H1 (cell line): ENCODE data around the gene CAMK2A. TPM values are rescaled to one million over a fixed set of nuclear protein-coding genes. Genes with fewer than 3 reads are reported as not detected.

Experiments
- CTCF ChIA-PET: fragments of 300-600 bp; sonication (Branson Sonifier 250); formaldehyde crosslinking; loops from one replicate; lab custom pipeline; 2021; ENCODE audit not compliant: partially characterized antibody; lab: Charles Lee
- POLR2A ChIA-PET: fragments of 300-600 bp; sonication (Branson Sonifier 250); formaldehyde crosslinking; loops from one replicate; lab custom pipeline; 2021; ENCODE audit warnings: inconsistent platforms; ENCODE audit not compliant: partially characterized antibody; lab: Charles Lee
- DNase-seq, 2 experiments: peaks; one replicate each; pipeline versions ENCODE4 v3.0.0 to v3.0.0-alpha.2; 2010 to 2022; ENCODE audit warnings: low spot score in 2 of 2, low read depth in 1 of 2, mixed read lengths in 1 of 2
- FAIRE-seq: peaks from 2 replicates; lab custom pipeline; 2011; peaks lifted over from hg19 to GRCh38; lab: Jason Lieb, UNC
- H2AFZ ChIP-seq: 2 replicates; pipeline ENCODE4 v1.8.1; 2012; ENCODE audit warnings: low read length, inconsistent platforms
- H2AK5ac ChIP-seq: 2 replicates; pipeline ENCODE4 v1.6.1; 2013; ENCODE audit warnings: low read depth, low read length
- H2BK120ac ChIP-seq: replicated peaks from 2 replicates; pipeline ENCODE3; 2013; ENCODE audit warnings: low read depth, low read length, inconsistent platforms
- H2BK12ac ChIP-seq: 2 replicates; pipeline ENCODE4 v1.6.1; 2013; ENCODE audit warnings: low read depth, low read length
- H2BK15ac ChIP-seq: 2 replicates; pipeline ENCODE4 v1.6.1; 2013; ENCODE audit warnings: low read length
- H2BK20ac ChIP-seq: 2 replicates; pipeline ENCODE4 v1.6.1; 2013; ENCODE audit warnings: low read length
- H2BK5ac ChIP-seq: 2 replicates; pipeline ENCODE4 v1.6.1; 2013; ENCODE audit warnings: low read depth, low read length
- H3K14ac ChIP-seq: 2 replicates; pipeline ENCODE4 v1.6.1; 2013; ENCODE audit warnings: inconsistent platforms; ENCODE audit not compliant: insufficient read length
- H3K18ac ChIP-seq: 2 replicates; pipeline ENCODE4 v1.6.1; 2013; ENCODE audit warnings: low read length; ENCODE audit errors: extremely low read depth
- H3K23ac ChIP-seq: 2 replicates; pipeline ENCODE4 v1.6.1; 2013; ENCODE audit warnings: inconsistent platforms; ENCODE audit not compliant: insufficient read length
- H3K23me2 ChIP-seq: 2 replicates; pipeline ENCODE4 v1.6.1; 2013; ENCODE audit warnings: low read depth, low read length
- H3K27ac ChIP-seq: 2 replicates; pipeline ENCODE4 v1.6.1; 2011; ENCODE audit warnings: low read depth, low read length, inconsistent platforms
- H3K27me3 ChIP-seq, 4 experiments: replicated peaks in 1 of 4; 1 replicate in 1 of 4; 2 replicates in 3 of 4; pipeline versions ENCODE4 v1.6.1 to v1.8.1; 2011 to 2013; ENCODE audit warnings: low read length in 3 of 4, mild to moderate bottlenecking in 3 of 4, inconsistent platforms in 2 of 4, mixed read lengths in 2 of 4, moderate library complexity in 1 of 4; ENCODE audit not compliant: control insufficient read depth in 3 of 4, insufficient read depth in 3 of 4; ENCODE audit errors: extremely low read depth in 1 of 4
- H3K36me3 ChIP-seq, 4 experiments: 2 replicates each; pipeline versions ENCODE4 v1.6.1 to v1.8.1; 2011 to 2013; ENCODE audit warnings: mild to moderate bottlenecking in 4 of 4, low read length in 3 of 4, moderate library complexity in 2 of 4, control low read depth in 1 of 4, inconsistent platforms in 1 of 4; ENCODE audit not compliant: insufficient read depth in 4 of 4, control insufficient read depth in 2 of 4
- H3K4ac ChIP-seq: replicated peaks from 2 replicates; pipeline ENCODE3; 2013; ENCODE audit warnings: low read length, low read depth, mixed read lengths, inconsistent platforms; ENCODE audit not compliant: insufficient read length
- H3K4me1 ChIP-seq, 4 experiments: replicated peaks in 1 of 4; 1 replicate in 1 of 4; 2 replicates in 3 of 4; pipeline versions ENCODE4 v1.6.1 to v1.8.1; 2011 to 2013; ENCODE audit warnings: low read length in 3 of 4, inconsistent platforms in 2 of 4, mixed read lengths in 1 of 4; ENCODE audit not compliant: insufficient read depth in 4 of 4, control insufficient read depth in 3 of 4
- H3K4me2 ChIP-seq, 2 experiments: 2 replicates each; pipeline versions ENCODE4 v1.6.1 to v1.8.1; 2011 to 2013; ENCODE audit warnings: low read depth in 2 of 2, low read length in 2 of 2, control low read depth in 1 of 2, inconsistent platforms in 1 of 2, mild to moderate bottlenecking in 1 of 2; ENCODE audit not compliant: insufficient read depth in 1 of 2
- H3K4me3 ChIP-seq, 4 experiments: fragments of 200-600, 300-600 bp in 1 of 4; sonication (generic), shearing (Covaris generic), sonication (Bioruptor Twin) in 1 of 4; 2 replicates each; pipeline versions ENCODE4 v1.5.1 to v1.8.1; 2011 to 2016; ENCODE audit warnings: low read length in 4 of 4, low read depth in 3 of 4, control low read depth in 2 of 4, inconsistent platforms in 2 of 4, mild to moderate bottlenecking in 2 of 4, mixed read lengths in 1 of 4, moderate library complexity in 1 of 4; ENCODE audit not compliant: insufficient read depth in 2 of 4; ENCODE audit errors: extremely low read depth in 1 of 4
- H3K56ac ChIP-seq: replicated peaks from 2 replicates; pipeline ENCODE3; 2013; ENCODE audit warnings: low read depth, mild to moderate bottlenecking, mixed read lengths, low read length, inconsistent platforms; ENCODE audit not compliant: insufficient read length
- H3K79me1 ChIP-seq: 2 replicates; pipeline ENCODE4 v1.6.1; 2013; ENCODE audit warnings: low read depth, low read length, control low read depth
- H3K79me2 ChIP-seq, 2 experiments: 2 replicates each; pipeline versions ENCODE4 v1.6.1 to v1.8.1; 2012 to 2013; ENCODE audit warnings: low read length in 2 of 2, mild to moderate bottlenecking in 2 of 2, inconsistent platforms in 1 of 2; ENCODE audit not compliant: insufficient read depth in 2 of 2, control insufficient read depth in 1 of 2
- H3K9ac ChIP-seq, 4 experiments: replicated peaks in 1 of 4; 1 replicate in 1 of 4; 2 replicates in 3 of 4; pipeline versions ENCODE4 v1.6.1 to v1.8.1; 2011 to 2013; ENCODE audit warnings: low read depth in 3 of 4, low read length in 3 of 4, control low read depth in 2 of 4, mild to moderate bottlenecking in 2 of 4, moderate library complexity in 2 of 4, inconsistent platforms in 1 of 4; ENCODE audit errors: extremely low read depth in 1 of 4
- H3K9me3 ChIP-seq, 2 experiments: 2 replicates each; pipeline versions ENCODE4 v1.6.1 to v1.8.1; 2012 to 2013; ENCODE audit warnings: mild to moderate bottlenecking in 2 of 2, moderate library complexity in 2 of 2, control low read depth in 1 of 2, inconsistent platforms in 1 of 2, low read depth in 1 of 2, low read length in 1 of 2, mixed read lengths in 1 of 2; ENCODE audit not compliant: insufficient read depth in 2 of 2
- H4K20me1 ChIP-seq, 2 experiments: replicated peaks in 1 of 2; 2 replicates each; pipeline versions ENCODE3 to v1.8.1; 2011 to 2013; ENCODE audit warnings: inconsistent platforms in 2 of 2, low read length in 2 of 2, mild to moderate bottlenecking in 1 of 2; ENCODE audit not compliant: insufficient read depth in 2 of 2, control insufficient read depth in 1 of 2
- H4K5ac ChIP-seq: 2 replicates; pipeline ENCODE4 v1.6.1; 2013; ENCODE audit warnings: low read length, low read depth, mixed read lengths, inconsistent platforms; ENCODE audit not compliant: insufficient read length
- H4K8ac ChIP-seq: 2 replicates; pipeline ENCODE4 v1.8.0; 2013; ENCODE audit warnings: mild to moderate bottlenecking, moderate library complexity, low read length, inconsistent platforms; ENCODE audit not compliant: insufficient read depth; ENCODE audit errors: extremely low read depth
- H4K91ac ChIP-seq: replicated peaks from 2 replicates; pipeline ENCODE3; 2013; ENCODE audit warnings: low read length, mixed read lengths, inconsistent platforms; ENCODE audit not compliant: insufficient read length
- CBX5 ChIP-seq: fragments of 300-800, 300-1000 bp; sonication (generic); IDR thresholded peaks from 2 replicates; pipeline ENCODE4 v1.7.1; 2016; ENCODE audit warnings: antibody characterized with exemption, low read length, low read depth
- CBX8 ChIP-seq: fragments of 300-800, 300-1000 bp; sonication (generic); IDR thresholded peaks from 2 replicates; pipeline ENCODE4 v1.7.1; 2016; ENCODE audit warnings: low read depth, low read length, borderline replicate concordance
- CHD2 ChIP-seq: IDR thresholded peaks from 2 replicates; pipeline ENCODE4 v1.6.1; 2012; ENCODE audit warnings: low read length, improper control_type of control experiment
- FOSL1 ChIP-seq: IDR thresholded peaks from 2 replicates; pipeline ENCODE4 v1.6.1; 2011; ENCODE audit warnings: mild to moderate bottlenecking, low read depth, low read length, moderate library complexity; ENCODE audit not compliant: insufficient read depth
- HDAC6 ChIP-seq: IDR thresholded peaks from one replicate; pipeline ENCODE4 v1.7.1; 2012; ENCODE audit warnings: low read depth, mild to moderate bottlenecking, inconsistent platforms, low read length, moderate library complexity
- MAFK ChIP-seq: IDR thresholded peaks from 2 replicates; pipeline ENCODE4 v1.6.1; 2012; ENCODE audit warnings: low read depth, mild to moderate bottlenecking, improper control_type of control experiment, low read length
- SIRT6 ChIP-seq: IDR thresholded peaks from one replicate; pipeline ENCODE4 v1.7.1; 2012; ENCODE audit warnings: low read length, inconsistent platforms
- SP1 ChIP-seq: IDR thresholded peaks from 2 replicates; pipeline ENCODE4 v1.6.1; 2011; ENCODE audit warnings: low read depth, low read length
- SP2 ChIP-seq: IDR thresholded peaks from 2 replicates; pipeline ENCODE4 v1.6.1; 2012; ENCODE audit warnings: mild to moderate bottlenecking, low read length, inconsistent platforms
- TEAD4 ChIP-seq: IDR thresholded peaks from 2 replicates; pipeline ENCODE4 v1.6.1; 2012; ENCODE audit warnings: low read depth, low read length, inconsistent platforms, mixed read lengths
- WGBS, 2 experiments: shearing (Covaris generic) in 1 of 2; methylation state at CpG; one replicate each; pipeline versions ENCODE4 v1.1.6 to v1.1.7; 2013 to 2015; ENCODE audit warnings: low lambda C conversion rate in 2 of 2, mixed read lengths in 2 of 2, inconsistent platforms in 1 of 2, low coverage in 1 of 2, missing lambda C conversion rate in 1 of 2; ENCODE audit not compliant: insufficient replicate concordance in 2 of 2, insufficient coverage in 1 of 2, insufficient read length in 1 of 2; ENCODE audit errors: extremely low coverage in 1 of 2, missing lambda C conversion rate in 1 of 2; 5-methylcytosine and 5-hydroxymethylcytosine counted together
- polyA plus RNA-seq, 7 experiments: library from polyadenylated mRNA; depleted of rRNA in 3 of 7; stranded (reverse) in 5 of 7; unstranded in 2 of 7; fragments of >200 nt in 5 of 7; fragments of 200-250 nt in 2 of 7; gene quantifications; 1 replicate in 5 of 7; 2 replicates in 1 of 7; 4 replicates in 1 of 7; pipeline versions ENCODE4 v1.2.1 to v1.2.3, GENCODE V29; 2011 to 2013; ENCODE audit warnings: missing spikeins in 2 of 7, mixed read lengths in 2 of 7
- total RNA-seq: library from RNA; stranded (reverse); fragmentation: NEBNext Ultra II Directional; extraction: Animal tissue kit (Norgen Biotek cat#: 25700); gene quantifications from 2 replicates; pipeline ENCODE4 v1.2.1, GENCODE V29; 2021

The CAMK2A gene
- total and polyA plus RNA-seq, 2 of the 8 experiments (the other 6 are each of a cell fraction or from before 2014, with no cell fraction given), result 0.20 to 0.28 TPM

- Histone ChIP-seq H3K27ac (peak overlapping the region; percentile 31; the same call in 1 of the 2 replicates), H2BK20ac (no peak overlapping the region), H4K5ac (no peak overlapping the region), H2BK5ac (no peak overlapping the region), H2AK5ac (no peak overlapping the region), H3K79me1 (no peaks in the 10 kb centered on the region), H3K9me3 (no peaks in the 10 kb centered on the region), H4K8ac (no peak overlapping the region), H3K4ac (no peak overlapping the region), H3K27me3 (peaks cover 0 to 2% (median 0%) of the 10 kb centered on the region in 4 experiments; a peak in 1 of 7 replicates), H4K91ac (peak overlapping the region; percentile 39), H3K23me2 (no peaks in the 10 kb centered on the region), H2AFZ (no peak overlapping the region), H3K23ac (no peak overlapping the region), H3K56ac (no peak overlapping the region), H3K79me2 (no peaks in the 10 kb centered on the region), H3K4me2 (no peak overlapping the region), H3K36me3 (no peaks in the 10 kb centered on the region), H3K18ac (no peak overlapping the region), H3K4me3 (no peak overlapping the region)
- TF ChIP-seq SP2 (no peak), FOSL1 (no peak), CBX8 (no peak), SIRT6 (no peak), CHD2 (no peak), CBX5 (no peak), SP1 (no peak), MAFK (no peak), HDAC6 (no peak), TEAD4 (no peak)
- TF ChIP-seq, all 59 proteins: peak for 0
- Histone ChIP-seq H2BK12ac (no peak overlapping the region), H3K4me1 (no peaks in the 10 kb centered on the region), H4K20me1 (no peaks in the 10 kb centered on the region), H2BK15ac (no peak overlapping the region), H3K14ac (no peak overlapping the region), H3K9ac (no peak overlapping the region), H2BK120ac (no peak overlapping the region)
- no peak for FAIRE-seq
- WGBS, 2 experiments, result 70% methylated on average over 6 of the region's 7 CpGs; no CpG with 5 or more reads in 1 of the 2 experiments
- no peak for DNase-seq
- ChIA-PET CTCF (interaction anchor here (0.7 to 1.1 kb wide), 2 partner anchors 59 to 266 kb away, joined by 3 to 5 read pairs; no protein-coding TSS in a partner anchor), POLR2A (no interaction called here)
Observed at GRCh38 chr5:150278046-150278730, 11.4 kb downstream of the CAMK2A start.
